GM12864 (cell line): ENCODE results near the gene DIP2C.

ENCODE experiments used
- DNase-seq: peaks from one replicate; pipeline ENCODE4 v3.0.0-alpha.2; 2011; ENCODE audit warnings: low read depth
- H3K4me3 ChIP-seq: 2 replicates; pipeline ENCODE4 v1.5.1; 2011; ENCODE audit warnings: mild to moderate bottlenecking, low read depth, low read length, control low read depth
- TF ChIP-seq, protein P1 (sequence below): IDR thresholded peaks from 2 replicates; pipeline ENCODE4 v1.5.1; 2011; ENCODE audit warnings: low read depth, mild to moderate bottlenecking, moderate library complexity, low read length, control low read depth, inconsistent platforms; ENCODE audit errors: missing control alignments

The DIP2C gene

GRCh38 chr10:389836-390448, 299.5 kb downstream of the DIP2C start:
- H3K4me3 ChIP-seq = no peak overlapping the region
- no peak for DNase-seq
- TF ChIP-seq, protein P1, sequence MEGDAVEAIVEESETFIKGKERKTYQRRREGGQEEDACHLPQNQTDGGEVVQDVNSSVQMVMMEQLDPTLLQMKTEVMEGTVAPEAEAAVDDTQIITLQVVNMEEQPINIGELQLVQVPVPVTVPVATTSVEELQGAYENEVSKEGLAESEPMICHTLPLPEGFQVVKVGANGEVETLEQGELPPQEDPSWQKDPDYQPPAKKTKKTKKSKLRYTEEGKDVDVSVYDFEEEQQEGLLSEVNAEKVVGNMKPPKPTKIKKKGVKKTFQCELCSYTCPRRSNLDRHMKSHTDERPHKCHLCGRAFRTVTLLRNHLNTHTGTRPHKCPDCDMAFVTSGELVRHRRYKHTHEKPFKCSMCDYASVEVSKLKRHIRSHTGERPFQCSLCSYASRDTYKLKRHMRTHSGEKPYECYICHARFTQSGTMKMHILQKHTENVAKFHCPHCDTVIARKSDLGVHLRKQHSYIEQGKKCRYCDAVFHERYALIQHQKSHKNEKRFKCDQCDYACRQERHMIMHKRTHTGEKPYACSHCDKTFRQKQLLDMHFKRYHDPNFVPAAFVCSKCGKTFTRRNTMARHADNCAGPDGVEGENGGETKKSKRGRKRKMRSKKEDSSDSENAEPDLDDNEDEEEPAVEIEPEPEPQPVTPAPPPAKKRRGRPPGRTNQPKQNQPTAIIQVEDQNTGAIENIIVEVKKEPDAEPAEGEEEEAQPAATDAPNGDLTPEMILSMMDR = no peak

GRCh38 chr10:389261-389790, 300.1 kb downstream of the DIP2C start:
- TF ChIP-seq, protein P1 = no peak
- no peak overlapping the region for H3K4me3 ChIP-seq
- no peak for DNase-seq

DNA sequence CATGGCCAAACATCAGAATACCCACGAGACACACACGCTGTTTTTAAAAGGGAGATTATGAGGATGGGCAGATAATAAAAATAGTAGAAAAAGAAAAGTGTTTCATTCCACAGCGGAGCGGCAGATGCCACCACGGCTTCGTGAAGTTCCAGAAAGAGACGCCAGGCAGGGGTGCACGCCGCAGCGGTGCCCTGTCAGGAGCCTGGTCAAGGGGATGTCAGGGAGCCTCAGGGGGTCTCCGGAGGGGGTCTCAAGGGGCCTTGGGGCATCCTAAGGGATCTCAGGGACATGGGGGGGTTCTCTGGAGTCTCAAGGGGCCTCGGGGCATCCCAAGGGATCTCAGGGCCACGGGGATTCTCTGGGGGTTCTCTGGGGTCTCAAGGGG, 300.8 kb downstream of the DIP2C start:
- TF ChIP-seq, protein P1 = no peak
- no peak overlapping the region for H3K4me3 ChIP-seq
- no peak for DNase-seq

- no peak overlapping the region for H3K4me3 ChIP-seq
- no peak for DNase-seq
- TF ChIP-seq, protein P1 = no peak
Measured at GRCh38 chr10:387909-388660, 301.4 kb downstream of the DIP2C start.

DNA sequence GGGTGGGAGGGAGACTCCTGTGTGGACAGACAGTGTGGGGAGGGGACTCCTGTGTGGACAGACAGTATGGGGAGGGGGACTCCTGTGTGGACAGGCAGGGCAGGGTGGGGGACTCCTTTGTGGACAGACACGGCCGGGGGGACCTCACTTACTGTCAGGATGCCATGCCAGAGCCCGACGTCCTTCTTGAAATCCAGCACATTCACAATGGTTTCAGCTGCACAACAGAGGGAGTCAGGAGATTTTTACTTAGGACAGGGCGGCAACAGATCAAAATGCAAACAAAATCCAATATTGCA, 301.9 kb downstream of the DIP2C start:
- H3K4me3 ChIP-seq = no peak overlapping the region
- TF ChIP-seq, protein P1 = no peak
- no peak for DNase-seq

GRCh38 chr10:386771-387592, 302.5 kb downstream of the DIP2C start:
- TF ChIP-seq, protein P1 = no peak
- no peak for DNase-seq
- H3K4me3 ChIP-seq = no peak overlapping the region
